ENCODE measurements around the gene ALK.

- TF ChIP-seq, protein P1, sequence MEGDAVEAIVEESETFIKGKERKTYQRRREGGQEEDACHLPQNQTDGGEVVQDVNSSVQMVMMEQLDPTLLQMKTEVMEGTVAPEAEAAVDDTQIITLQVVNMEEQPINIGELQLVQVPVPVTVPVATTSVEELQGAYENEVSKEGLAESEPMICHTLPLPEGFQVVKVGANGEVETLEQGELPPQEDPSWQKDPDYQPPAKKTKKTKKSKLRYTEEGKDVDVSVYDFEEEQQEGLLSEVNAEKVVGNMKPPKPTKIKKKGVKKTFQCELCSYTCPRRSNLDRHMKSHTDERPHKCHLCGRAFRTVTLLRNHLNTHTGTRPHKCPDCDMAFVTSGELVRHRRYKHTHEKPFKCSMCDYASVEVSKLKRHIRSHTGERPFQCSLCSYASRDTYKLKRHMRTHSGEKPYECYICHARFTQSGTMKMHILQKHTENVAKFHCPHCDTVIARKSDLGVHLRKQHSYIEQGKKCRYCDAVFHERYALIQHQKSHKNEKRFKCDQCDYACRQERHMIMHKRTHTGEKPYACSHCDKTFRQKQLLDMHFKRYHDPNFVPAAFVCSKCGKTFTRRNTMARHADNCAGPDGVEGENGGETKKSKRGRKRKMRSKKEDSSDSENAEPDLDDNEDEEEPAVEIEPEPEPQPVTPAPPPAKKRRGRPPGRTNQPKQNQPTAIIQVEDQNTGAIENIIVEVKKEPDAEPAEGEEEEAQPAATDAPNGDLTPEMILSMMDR (IDR thresholded peaks at IDR 0.05): no peak
- TF ChIP-seq POLR2A (IDR thresholded peaks at IDR 0.05): no peak
Observed at GRCh38 chr2:29806461-29806860, 114.9 kb downstream of the ALK start.
